SK-N-SH (cell line): ENCODE measurements around the gene BMP4. TPM values are rescaled to one million over a fixed set of nuclear protein-coding genes. Genes with fewer than 3 reads are reported as not detected.

ENCODE experiments used
- CTCF ChIA-PET: fragments of 300-600, 350-600 bp; formaldehyde crosslinking; extraction: SDS; loops from one replicate; lab custom pipeline; 2021; lab: Yijun Ruan, JAX
- POLR2A ChIA-PET: fragments of 350-600 bp; sonication (Branson Sonifier 250); formaldehyde crosslinking; extraction: SDS; loops from one replicate; lab custom pipeline; 2020; ENCODE audit warnings: antibody characterized with exemption, inconsistent platforms; lab: Yijun Ruan, JAX
- DNase-seq: peaks from one replicate; pipeline ENCODE4 v3.0.0; 2012
- H2AFZ ChIP-seq: fragments of 200-600 bp; sonication (generic); 2 replicates; pipeline ENCODE4 v1.8.1; 2016; ENCODE audit warnings: antibody characterized with exemption, mild to moderate bottlenecking, low read depth
- H3F3A ChIP-seq: fragments of 200-600 bp; sonication (generic); replicated peaks from 2 replicates; pipeline ENCODE3; 2016; ENCODE audit warnings: antibody characterized with exemption, mild to moderate bottlenecking; ENCODE audit not compliant: insufficient read depth
- H3K27ac ChIP-seq, 2 experiments: fragments of 200-500 bp in 1 of 2; fragments of 200-600 bp in 1 of 2; sonication (Bioruptor generic) in 1 of 2; sonication (generic), shearing (Covaris generic) in 1 of 2; 2 replicates each; pipeline versions ENCODE4 v1.5.1 to v1.6.1; 2014 to 2016; ENCODE audit warnings: low read depth in 2 of 2, inconsistent platforms in 1 of 2, low read length in 1 of 2, mild to moderate bottlenecking in 1 of 2, mixed read lengths in 1 of 2
- H3K27me3 ChIP-seq: fragments of 200-600 bp; sonication (generic), shearing (Covaris generic); 2 replicates; pipeline ENCODE4 v1.6.1; 2016; ENCODE audit warnings: mixed run types; ENCODE audit not compliant: insufficient read depth
- H3K36me3 ChIP-seq, 2 experiments: fragments of 200-500 bp in 1 of 2; fragments of 200-600 bp in 1 of 2; sonication (Bioruptor generic) in 1 of 2; sonication (generic) in 1 of 2; replicated peaks in 1 of 2; 2 replicates each; pipeline versions ENCODE3 to v1.5.1; 2014 to 2016; ENCODE audit warnings: low read length in 1 of 2, mild to moderate bottlenecking in 1 of 2; ENCODE audit not compliant: insufficient read depth in 2 of 2, control insufficient read depth in 1 of 2
- H3K4me1 ChIP-seq, 2 experiments: fragments of 200-500 bp in 1 of 2; fragments of 200-600 bp in 1 of 2; sonication (Bioruptor generic) in 1 of 2; sonication (generic), shearing (Covaris generic) in 1 of 2; 2 replicates each; pipeline versions ENCODE4 v1.5.1 to v1.6.1; 2014 to 2016; ENCODE audit warnings: low read depth in 1 of 2, low read length in 1 of 2, mixed run types in 1 of 2; ENCODE audit not compliant: insufficient read depth in 2 of 2, control insufficient read depth in 1 of 2
- H3K4me2 ChIP-seq: fragments of 200-600 bp; sonication (generic), shearing (Covaris generic); 2 replicates; pipeline ENCODE4 v1.6.1; 2017; ENCODE audit warnings: mixed run types
- H3K4me3 ChIP-seq, 2 experiments: fragments of 200-500 bp in 1 of 2; fragments of 200-600 bp in 1 of 2; sonication (Bioruptor generic) in 1 of 2; sonication (generic), shearing (Covaris generic) in 1 of 2; 2 replicates each; pipeline versions ENCODE4 v1.5.1 to v1.8.1; 2014 to 2016; ENCODE audit warnings: low read depth in 2 of 2, inconsistent platforms in 1 of 2, low read length in 1 of 2, mild to moderate bottlenecking in 1 of 2, mixed read lengths in 1 of 2, moderate library complexity in 1 of 2
- H3K79me2 ChIP-seq: fragments of 200-600 bp; sonication (generic); 2 replicates; pipeline ENCODE4 v1.8.1; 2017; ENCODE audit warnings: mild to moderate bottlenecking; ENCODE audit not compliant: insufficient read depth
- H3K9ac ChIP-seq: fragments of 200-600 bp; sonication (generic); 2 replicates; pipeline ENCODE4 v1.6.1; 2017; ENCODE audit warnings: mixed run types
- H3K9me2 ChIP-seq: fragments of 200-600 bp; sonication (generic); 2 replicates; pipeline ENCODE4 v1.6.1; 2017; ENCODE audit warnings: mixed run types
- H3K9me3 ChIP-seq: fragments of 200-600 bp; sonication (generic); 2 replicates; pipeline ENCODE4 v1.6.1; 2017; ENCODE audit warnings: mixed run types, mild to moderate bottlenecking, moderate library complexity
- H4K20me1 ChIP-seq: fragments of 200-600 bp; sonication (generic); 2 replicates; pipeline ENCODE4 v1.6.1; 2017; ENCODE audit warnings: mild to moderate bottlenecking, mixed run types; ENCODE audit not compliant: insufficient read depth
- CTCF ChIP-seq: fragments of 200-600 bp; sonication (generic); IDR thresholded peaks from 2 replicates; pipeline ENCODE4 v1.6.1; 2017; ENCODE audit warnings: antibody characterized with exemption, mild to moderate bottlenecking, moderate library complexity
- EP300 ChIP-seq, 2 experiments: IDR thresholded peaks; 2 replicates each; pipeline versions ENCODE4 v1.4.0 to v1.6.1; 2012; ENCODE audit warnings: borderline replicate concordance in 1 of 2, low read depth in 1 of 2, low read length in 1 of 2
- EZH2phosphoT487 ChIP-seq: fragments of 200-600 bp; sonication (generic); IDR thresholded peaks from 2 replicates; pipeline ENCODE4 v1.6.1; 2017; ENCODE audit warnings: low read depth, mixed run types, mild to moderate bottlenecking, antibody characterized with exemption, moderate library complexity, borderline replicate concordance
- FOSL2 ChIP-seq: IDR thresholded peaks from 2 replicates; pipeline ENCODE4 v1.4.0; 2012; ENCODE audit warnings: low read depth, mild to moderate bottlenecking, moderate library complexity, borderline replicate concordance
- GABPA ChIP-seq: IDR thresholded peaks from 2 replicates; pipeline ENCODE4 v1.4.0; 2012; ENCODE audit warnings: low read depth, mild to moderate bottlenecking
- GATA2 ChIP-seq: sonication (generic); formaldehyde crosslinking; IDR thresholded peaks from 2 replicates; pipeline ENCODE4 v1.5.0; 2020; ENCODE audit warnings: mild to moderate bottlenecking, missing genetic modification reagents
- JUND ChIP-seq: IDR thresholded peaks from 2 replicates; pipeline ENCODE4 v1.4.0; 2012
- MEF2A ChIP-seq: IDR thresholded peaks from 2 replicates; pipeline ENCODE4 v1.4.0; 2012; ENCODE audit warnings: low read depth, borderline replicate concordance
- REST ChIP-seq: IDR thresholded peaks from 2 replicates; pipeline ENCODE4 v1.6.1; 2012; ENCODE audit warnings: mild to moderate bottlenecking, low read depth, low read length, moderate library complexity
- RXRA ChIP-seq: IDR thresholded peaks from 2 replicates; pipeline ENCODE4 v1.4.0; 2012; ENCODE audit warnings: low read depth, mild to moderate bottlenecking, borderline replicate concordance
- SMC3 ChIP-seq: IDR thresholded peaks from 2 replicates; pipeline ENCODE4 v1.6.1; 2012; ENCODE audit warnings: low read depth, low read length, improper control_type of control experiment
- TAF1 ChIP-seq: IDR thresholded peaks from 2 replicates; pipeline ENCODE4 v1.6.1; 2012; ENCODE audit warnings: low read depth, mild to moderate bottlenecking, low read length, moderate library complexity, borderline replicate concordance
- USF1 ChIP-seq: IDR thresholded peaks from 2 replicates; pipeline ENCODE4 v1.4.0; 2012; ENCODE audit warnings: low read depth, borderline replicate concordance
- YY1 ChIP-seq: IDR thresholded peaks from 2 replicates; pipeline ENCODE4 v1.4.0; 2012; ENCODE audit warnings: low read depth, mild to moderate bottlenecking
- ZBTB33 ChIP-seq: IDR thresholded peaks from 2 replicates; pipeline ENCODE4 v1.4.0; 2012; ENCODE audit warnings: low read depth, borderline replicate concordance
- WGBS: methylation state at CpG from one replicate; pipeline ENCODE4 v1.1.6; 2017; ENCODE audit warnings: low lambda C conversion rate; 5-methylcytosine and 5-hydroxymethylcytosine counted together
- polyA plus RNA-seq, 3 experiments: library from polyadenylated mRNA; depleted of rRNA; stranded (reverse); fragments of >200 nt; gene quantifications; 2 replicates each; pipeline ENCODE4 v1.2.3, GENCODE V29; 2012

The BMP4 gene
- polyA plus RNA-seq, 1 of the 3 experiments (the other 2 are of a cell fraction) = not detected

- no peak for TF ChIP-seq ZBTB33
- no peak for TF ChIP-seq SMC3
- TF ChIP-seq FOSL2 = no peak
- TF ChIP-seq GABPA = no peak
- TF ChIP-seq CTCF = no peak
- no peak for TF ChIP-seq EZH2phosphoT487
- no peak for TF ChIP-seq RXRA
- TF ChIP-seq TAF1 = no peak
- TF ChIP-seq GATA2 (CRISPR knock-in tag) = no peak
- no peak for TF ChIP-seq JUND
- no peak for TF ChIP-seq MEF2A
- TF ChIP-seq, all 33 proteins: peak for 0
Measured at GRCh38 chr14:53971521-53971920, 14.9 kb upstream of the BMP4 start (continued).

- Histone ChIP-seq H2AFZ (no peak overlapping the region), H3K4me3 (no peak overlapping the region), H3K36me3 (no peaks in the 10 kb centered on the region), H3K27ac (no peak overlapping the region), H3K79me2 (no peaks in the 10 kb centered on the region), H3F3A (no peaks in the 10 kb centered on the region), H4K20me1 (no peaks in the 10 kb centered on the region), H3K9me2 (no peaks in the 10 kb centered on the region), H3K9ac (no peak overlapping the region), H3K4me2 (no peak overlapping the region), H3K9me3 (no peaks in the 10 kb centered on the region), H3K4me1 (no peaks in the 10 kb centered on the region), H3K27me3 (peaks cover 38% of the 10 kb centered on the region)
- no peak for DNase-seq
- POLR2A ChIA-PET = no interaction called here
- CTCF ChIA-PET = interaction anchor here (0.6 kb wide), 1 partner anchor 156 kb away, joined by 3 read pairs; no protein-coding TSS in a partner anchor
- no peak for TF ChIP-seq YY1
Measured at GRCh38 chr14:53969326-53969725, 12.7 kb upstream of the BMP4 start.

- no peaks in the 10 kb centered on the region for H3K9me3 ChIP-seq
- TF ChIP-seq USF1 (no peak), REST (no peak), EP300 (IDR thresholded peaks at IDR 0.05; ENCODE audit: borderline replicate concordance in 1 of 2, low read depth in 1 of 2, low read length in 1 of 2) (no peak)
- H3K9ac ChIP-seq = no peak overlapping the region
- H3K4me2 ChIP-seq = no peak overlapping the region
- H4K20me1 ChIP-seq = no peaks in the 10 kb centered on the region
- H3K79me2 ChIP-seq = no peaks in the 10 kb centered on the region
- no peak overlapping the region for H3K27ac ChIP-seq
- POLR2A ChIA-PET = no interaction called here
- no peak for DNase-seq
- no peaks in the 10 kb centered on the region for H3K4me1 ChIP-seq
- H3K27me3 ChIP-seq = peaks cover 40% of the 10 kb centered on the region
- no peaks in the 10 kb centered on the region for H3F3A ChIP-seq
- CTCF ChIA-PET = interaction anchor here (0.7 to 0.8 kb wide), 2 partner anchors 9 to 452 kb away, joined by 3 read pairs; no protein-coding TSS in a partner anchor
- H3K4me3 ChIP-seq = no peak overlapping the region
- WGBS = 22% methylated on average over 3 of the region's 3 CpGs
- no peaks in the 10 kb centered on the region for H3K36me3 ChIP-seq
- no peak overlapping the region for H2AFZ ChIP-seq
- no peaks in the 10 kb centered on the region for H3K9me2 ChIP-seq
Measured at GRCh38 chr14:53968726-53969125, 12.1 kb upstream of the BMP4 start.
